ENCODE results near the gene UNC5B.

Gene UNC5B

DNA sequence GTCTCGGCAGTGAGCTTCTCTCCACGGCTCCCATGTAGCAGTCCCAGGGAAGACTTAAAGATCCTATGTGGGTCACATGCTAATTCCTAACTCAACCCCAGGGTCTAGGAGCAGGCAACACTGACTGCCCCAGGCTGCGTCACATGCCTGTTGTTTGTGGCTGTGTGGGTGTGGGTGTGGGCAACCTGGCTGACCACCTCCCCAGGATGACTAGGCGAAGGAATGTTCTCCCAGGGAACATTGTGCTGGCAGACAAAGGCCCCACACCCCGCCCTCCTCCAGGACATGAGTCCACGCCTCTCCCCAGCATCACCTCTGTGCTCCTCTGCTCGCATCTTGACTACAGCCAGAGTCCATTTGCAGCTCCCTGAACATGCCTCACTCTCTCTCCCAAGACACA, 137.0 kb downstream of the UNC5B start:
- DNase-seq, result no peak

DNA sequence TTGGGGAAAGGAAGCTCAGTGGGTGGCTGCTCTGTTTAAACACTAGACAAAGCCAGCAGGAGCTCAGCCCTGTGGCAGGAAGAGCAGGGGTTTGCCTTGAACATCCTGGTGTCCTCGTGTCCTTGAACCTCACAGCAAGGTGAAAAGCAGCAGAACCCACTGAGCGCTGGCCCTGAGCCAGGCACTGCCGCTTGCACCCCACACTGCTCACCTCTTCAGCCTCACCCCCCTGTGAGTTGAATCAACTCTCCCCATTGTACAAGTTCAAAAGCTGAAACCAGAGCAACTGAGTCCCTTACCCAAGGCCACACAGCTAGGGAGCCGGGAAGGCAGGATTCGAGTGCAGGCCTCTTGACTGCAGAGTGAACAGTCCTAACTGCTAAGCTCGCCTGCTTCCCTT, 138.7 kb downstream of the UNC5B start:
- no peak for DNase-seq

DNA sequence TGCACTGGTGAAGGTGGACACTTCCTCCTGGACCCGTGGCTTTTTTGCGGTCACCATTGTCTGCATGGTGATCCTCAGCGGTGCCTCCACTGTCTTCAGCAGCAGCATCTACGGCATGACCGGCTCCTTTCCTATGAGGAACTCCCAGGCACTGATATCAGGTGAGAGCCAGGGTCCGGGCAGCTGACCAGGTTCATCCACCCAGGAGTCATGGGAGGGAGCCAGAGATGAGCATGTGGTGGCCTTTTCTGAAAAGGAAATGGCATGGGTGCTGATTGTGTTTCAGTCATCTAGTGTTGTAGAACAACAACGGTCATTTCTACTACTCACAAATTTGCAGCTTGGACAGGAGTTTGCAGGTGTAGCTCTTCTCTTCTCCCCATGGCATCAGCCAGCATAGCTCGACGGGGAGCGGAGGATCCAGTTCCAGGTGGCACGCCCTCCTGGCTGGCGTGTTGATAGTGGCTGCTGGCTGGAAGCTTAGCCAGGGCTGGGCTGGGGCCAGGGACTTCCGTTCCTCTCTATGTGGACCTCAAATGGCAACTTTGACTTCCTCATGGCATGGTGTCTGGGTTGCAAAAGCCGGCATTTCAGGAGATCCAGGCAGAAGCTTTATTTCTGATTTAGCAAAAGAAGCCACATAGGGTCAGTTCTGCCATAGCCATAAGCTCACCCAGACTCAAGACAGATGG, 139.4 kb downstream of the UNC5B start:
- DNase-seq, result no peak
